ENCODE data around the gene FHIT.

Gene FHIT

DNA sequence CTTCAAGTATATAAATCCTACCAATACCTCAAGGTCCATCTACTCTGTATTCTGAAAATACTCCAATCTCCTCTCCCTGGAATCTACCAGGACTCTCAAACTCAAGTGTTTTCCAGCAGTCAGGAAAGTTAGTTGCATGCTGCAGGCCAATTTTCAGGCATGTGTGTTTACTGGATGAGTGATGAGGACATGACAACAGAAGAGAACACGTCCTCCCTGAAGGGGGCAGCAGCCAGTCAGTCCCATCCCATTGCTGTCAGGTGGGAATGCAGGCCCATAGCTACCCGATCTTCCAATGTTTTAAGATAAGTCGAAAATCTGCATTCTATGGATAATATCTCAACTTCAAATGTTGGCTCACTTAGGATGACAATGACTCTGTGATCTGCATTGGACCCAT is 496.2 kb downstream of the FHIT start:
- DNase-seq = no peak

DNA sequence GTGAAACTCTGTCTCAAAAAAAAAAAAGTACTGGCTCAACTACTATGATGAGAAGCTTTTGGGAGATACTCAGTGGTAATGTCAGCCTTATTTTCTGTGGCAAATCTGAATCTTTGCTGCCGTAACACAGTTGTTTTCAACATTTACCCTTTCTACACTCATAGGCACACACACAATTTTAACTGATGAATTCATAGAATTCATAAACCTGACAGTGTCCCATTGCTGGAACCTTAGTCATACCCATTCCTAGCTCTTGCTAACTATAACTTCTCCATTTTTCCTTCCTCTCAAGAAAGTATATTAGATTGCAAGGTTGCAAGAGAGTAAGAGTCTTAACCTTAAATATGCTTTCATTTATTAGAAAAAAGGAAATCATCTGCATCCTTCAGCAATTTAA is 496.6 kb downstream of the FHIT start:
- no peak for DNase-seq

DNA sequence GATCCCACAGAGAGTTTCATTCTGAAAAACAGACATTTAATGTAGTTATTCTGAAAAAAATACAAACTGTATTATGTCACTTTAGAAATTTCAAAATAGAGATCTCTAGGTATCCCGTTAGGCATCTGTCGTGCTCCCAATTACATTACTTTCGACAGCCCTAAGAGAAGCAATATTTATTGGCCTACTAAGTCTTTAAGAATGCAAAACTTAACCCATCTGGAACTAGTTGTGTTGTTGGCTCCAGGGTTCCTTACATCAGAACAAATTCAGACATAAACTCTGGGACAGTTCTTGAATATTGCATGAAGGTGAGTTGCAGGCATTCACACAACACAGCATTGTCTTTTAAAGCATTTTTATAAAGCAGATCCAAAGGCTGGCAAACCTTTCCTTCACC is 498.4 kb downstream of the FHIT start:
- no peak for DNase-seq

DNA sequence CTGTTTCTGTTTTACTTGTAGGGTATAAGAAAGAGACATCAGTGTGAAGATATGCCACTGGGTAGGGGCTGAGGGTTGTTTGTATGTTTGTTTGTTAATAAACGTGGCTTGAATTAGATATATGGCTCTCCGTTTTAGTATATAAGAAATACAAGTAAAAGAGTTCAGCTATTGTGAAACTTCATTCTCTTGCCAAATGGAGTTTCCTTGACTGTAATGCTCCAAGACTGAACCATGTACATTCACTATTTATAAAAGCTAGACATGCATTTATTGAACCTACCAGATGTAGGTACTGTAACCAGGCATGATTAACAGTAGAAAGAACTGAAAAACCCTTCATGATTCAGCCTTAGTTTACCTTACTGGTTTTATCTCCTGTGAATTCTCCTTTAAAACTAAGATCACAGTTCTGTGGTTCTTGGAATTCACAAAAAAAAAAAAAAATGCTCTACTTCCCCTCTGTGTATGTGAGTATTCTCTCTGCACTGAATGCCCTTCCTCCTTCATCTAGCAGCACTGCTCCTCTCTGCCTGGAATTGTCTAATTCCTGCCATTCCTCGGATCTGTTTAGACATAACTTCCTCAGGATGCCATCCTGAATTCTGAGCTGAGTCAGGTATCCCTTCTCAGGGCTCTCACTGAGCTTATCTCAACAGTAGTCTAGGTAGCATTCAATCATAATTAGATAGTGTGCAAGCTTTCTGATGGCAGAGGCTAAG is 504.4 kb downstream of the FHIT start:
- DNase-seq = no peak

DNA sequence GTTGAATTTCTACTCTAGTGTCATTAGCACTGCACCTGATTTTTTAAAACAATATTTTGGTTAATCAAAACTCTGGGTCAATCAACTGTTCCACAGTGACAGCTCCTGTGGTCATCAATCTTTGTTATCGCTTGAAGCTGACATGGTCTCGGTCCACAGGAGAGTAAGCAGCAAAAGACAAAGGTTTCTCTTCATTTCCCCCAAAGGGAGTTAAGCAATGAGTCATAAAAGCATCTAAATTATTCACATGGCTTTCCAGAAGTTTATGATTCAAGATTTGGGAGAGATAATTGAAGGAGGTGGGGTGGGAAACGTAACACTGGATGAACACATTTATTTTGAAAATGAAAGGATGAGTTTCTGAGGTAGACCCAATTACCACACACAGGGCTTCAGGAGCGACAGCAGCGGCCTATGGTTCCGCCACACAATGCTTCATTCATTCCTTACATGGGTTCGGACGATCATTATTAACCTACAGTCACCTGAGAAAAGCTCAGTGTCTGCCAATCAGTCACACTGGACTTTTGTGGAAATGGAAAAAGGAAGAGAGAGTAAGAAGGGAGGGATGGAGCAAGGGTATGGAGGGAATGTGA is 505.1 kb downstream of the FHIT start:
- DNase-seq = no peak

DNA sequence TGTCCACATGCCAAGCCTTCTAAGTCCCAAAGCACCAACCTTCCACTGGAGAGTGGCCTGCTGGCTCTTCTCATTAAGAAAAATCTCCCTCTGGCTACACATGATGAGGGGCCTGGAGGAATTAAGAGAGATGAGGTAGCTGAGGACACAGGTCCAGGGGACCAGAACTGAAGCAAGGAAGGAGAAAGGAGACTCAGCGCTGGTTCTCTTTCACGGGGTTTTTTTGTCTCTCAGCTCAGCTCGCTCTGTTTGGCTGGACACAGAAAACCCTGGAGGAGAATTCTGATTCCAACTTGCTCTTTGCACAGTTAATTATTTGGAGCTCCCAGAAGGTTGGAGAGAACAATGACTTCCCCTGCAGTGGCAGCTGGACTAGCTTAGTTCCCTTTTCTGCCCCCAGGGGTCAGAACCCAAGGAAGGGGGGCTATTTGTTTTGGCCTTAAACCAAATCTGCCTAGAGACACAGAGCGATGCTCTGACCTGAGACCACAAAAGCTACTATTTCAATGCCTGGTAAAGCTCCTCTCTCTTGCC is 507.6 kb downstream of the FHIT start:
- DNase-seq = no peak

DNA sequence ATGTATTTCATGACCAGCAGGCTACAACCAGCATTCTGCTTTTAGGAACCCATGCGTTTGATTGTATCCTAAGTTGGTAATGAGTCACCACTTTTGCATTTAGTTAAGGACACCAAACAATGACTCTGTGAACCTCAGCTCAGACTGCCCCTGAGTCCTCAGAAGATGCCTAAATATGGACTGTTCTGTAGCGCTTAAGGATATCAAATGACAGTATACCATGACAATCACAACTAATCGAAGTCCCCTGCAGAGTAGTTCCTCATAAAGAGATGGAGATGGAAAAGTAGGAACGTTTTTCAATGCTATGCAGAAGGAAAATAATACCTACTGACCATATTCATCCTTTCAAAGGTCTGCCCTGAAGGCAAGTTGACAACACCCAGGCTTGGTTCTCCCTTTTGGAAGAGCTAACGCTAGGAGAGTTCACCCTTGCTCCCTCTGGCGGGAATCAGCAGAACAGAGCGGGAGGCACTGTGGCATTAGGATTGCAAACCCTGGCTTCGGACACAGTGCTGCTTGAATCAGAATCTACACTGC is 508.6 kb downstream of the FHIT start:
- no peak for DNase-seq

DNA sequence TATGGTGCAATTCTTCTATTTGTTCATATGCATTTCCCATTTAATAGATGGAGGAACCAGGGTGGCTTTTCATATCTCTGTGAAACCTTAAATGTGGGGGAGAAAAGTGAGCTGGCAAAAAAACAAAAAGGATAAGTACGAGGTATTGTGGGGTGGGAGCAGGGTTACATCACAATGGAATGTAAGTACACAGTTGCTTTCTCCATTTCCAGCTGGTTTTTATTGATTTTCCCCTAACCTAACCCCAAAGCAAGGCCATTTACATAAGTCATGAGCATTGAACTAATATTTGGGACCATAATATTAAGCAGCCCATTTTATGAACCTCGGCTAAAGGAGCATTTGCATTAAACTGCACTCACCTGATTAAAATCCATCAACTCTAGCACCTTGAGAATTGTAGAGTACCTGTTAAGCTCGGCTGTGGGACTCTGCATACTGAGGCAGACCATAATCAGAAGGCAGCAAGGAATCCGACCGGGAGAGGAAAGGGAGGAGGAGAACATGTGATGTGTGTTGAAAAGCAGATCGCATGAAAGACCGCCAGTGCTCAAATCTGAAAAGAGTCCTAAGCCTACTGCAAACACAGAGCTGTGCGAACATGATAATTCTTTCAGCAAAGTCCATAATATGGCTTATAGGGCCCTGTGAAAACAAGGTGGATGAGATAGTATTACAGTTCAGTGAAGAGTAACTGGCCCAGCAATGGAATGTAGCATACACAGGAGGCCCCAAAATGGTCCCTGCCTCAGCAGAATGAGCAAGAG is 513.4 kb downstream of the FHIT start:
- DNase-seq = no peak

DNA sequence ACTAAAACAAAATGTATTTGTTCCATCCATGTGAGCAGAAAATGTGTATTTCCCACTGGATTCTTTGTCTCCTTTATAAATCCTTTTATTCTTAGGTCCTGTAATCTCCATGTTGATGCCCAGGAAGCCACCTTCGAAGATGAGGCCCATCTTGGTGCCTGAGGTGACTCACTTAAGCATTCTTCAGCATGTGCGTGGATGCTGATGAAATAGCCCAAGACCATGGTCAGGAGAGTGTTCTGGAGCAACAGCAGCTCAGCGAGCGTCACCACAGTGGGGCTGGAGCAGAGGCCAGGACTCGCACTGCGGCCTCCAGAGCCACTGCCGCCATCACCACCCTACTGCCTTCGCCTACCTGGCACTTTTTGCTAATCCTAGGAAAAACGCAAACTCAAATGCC is 520.9 kb downstream of the FHIT start:
- DNase-seq = no peak

DNA sequence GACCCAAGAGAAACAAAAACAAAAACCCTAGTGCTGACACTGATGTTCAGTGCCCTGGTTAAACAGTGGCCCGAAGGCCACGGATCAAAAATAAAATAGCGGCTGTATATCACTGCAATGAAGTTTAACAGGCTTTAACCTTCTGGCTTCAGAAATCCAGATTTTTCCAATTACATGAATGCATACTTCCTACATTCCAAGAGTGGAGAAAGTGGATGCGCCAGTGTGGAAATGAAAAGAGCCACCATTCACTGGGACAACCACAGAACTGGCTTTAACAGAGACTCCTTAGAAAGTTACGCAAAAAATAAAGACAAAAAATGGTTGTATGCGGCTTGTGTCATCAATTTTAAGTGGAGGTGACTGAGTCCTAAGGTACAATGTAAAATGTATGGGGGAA is 522.2 kb downstream of the FHIT start:
- DNase-seq = no peak

DNA sequence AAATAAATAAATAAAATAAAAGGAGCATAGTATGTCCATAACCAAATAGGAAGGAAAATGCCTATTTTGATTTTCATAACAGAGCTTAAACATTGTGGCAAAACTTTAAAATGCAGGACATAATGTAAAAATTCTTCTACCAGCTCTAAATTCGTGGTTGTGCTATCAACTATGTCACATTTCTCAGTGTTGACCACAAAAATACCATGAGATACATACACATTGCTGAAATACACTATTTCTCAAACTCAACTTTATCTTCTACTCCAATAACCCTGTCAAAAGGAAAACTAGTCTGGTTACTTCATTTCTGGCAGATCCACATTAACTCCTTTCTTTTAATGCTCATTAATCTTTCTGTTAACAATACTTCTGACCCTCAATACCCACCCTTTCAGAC is 523.2 kb downstream of the FHIT start:
- no peak for DNase-seq

DNA sequence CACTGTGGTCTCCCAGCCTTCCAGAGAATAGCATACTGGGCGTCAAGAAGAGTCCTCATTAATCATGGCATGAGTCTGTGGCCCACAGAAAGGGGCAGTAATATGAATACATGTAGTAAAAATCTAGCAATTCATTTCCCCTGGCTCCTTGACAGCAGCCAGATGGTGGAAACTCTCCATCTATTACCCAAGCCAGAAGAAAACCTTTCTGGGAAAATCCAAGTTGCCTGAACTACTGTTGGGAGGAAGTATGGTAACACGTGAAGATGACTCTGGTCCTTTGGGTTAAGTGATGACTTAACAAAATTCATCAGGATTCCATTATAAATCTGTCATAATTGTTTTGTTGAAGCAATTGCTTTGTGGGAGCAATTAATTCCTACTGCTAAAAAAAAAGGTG is 530.5 kb downstream of the FHIT start:
- DNase-seq = no peak

DNA sequence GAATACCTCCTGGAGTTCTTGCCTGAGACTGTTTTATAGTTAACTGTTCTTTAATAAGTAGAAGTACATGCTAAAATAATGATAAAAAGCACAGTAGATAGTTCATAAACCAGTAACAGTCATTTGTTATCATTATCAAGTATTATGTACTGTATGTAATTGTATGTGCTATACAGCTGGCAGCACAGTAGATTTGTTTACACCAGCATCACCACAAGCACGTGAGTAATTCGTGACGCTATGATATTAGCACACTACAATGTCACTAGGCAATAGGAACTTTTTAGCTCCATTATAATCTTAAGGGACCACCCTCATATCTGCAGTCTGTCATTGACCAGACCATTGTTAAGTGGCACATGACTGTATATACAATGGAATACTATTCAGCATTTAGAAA is 534.7 kb downstream of the FHIT start:
- DNase-seq = no peak

DNA sequence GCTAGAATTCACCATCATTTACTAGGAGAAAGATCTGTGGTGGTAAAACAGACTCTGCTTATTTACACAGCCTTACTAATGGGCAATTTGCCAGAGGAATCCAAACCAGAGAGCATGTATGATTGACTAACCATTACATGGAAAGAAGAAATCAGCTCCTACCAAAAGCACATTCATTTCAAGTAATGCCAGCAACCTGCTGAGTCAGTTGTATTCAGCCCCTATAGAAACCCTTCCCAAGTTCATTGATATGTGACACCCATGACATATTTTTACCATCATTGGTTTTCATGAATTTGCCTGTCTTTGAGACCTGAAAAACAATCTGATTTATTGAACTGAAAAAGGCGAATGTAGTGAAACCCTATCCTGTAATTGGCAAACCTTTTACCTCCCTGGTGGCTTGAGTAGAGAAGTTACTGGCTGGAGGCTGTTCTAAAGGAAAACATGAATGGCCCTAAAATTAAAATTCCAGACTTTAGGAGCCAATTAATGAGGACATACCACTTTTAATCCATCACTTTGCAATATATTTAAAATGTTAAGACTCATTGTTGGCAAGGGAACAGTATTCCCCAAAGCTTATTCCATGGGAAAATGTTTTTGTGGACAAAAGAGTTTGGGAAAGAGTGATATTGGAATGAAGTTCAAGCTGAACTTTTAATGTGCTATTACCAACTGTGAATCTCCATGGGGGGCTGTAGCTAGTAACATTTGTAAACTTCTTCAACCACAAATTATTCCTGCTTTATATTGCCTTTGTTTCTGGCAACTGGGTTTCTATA is 542.9 kb downstream of the FHIT start:
- DNase-seq = no peak

DNA sequence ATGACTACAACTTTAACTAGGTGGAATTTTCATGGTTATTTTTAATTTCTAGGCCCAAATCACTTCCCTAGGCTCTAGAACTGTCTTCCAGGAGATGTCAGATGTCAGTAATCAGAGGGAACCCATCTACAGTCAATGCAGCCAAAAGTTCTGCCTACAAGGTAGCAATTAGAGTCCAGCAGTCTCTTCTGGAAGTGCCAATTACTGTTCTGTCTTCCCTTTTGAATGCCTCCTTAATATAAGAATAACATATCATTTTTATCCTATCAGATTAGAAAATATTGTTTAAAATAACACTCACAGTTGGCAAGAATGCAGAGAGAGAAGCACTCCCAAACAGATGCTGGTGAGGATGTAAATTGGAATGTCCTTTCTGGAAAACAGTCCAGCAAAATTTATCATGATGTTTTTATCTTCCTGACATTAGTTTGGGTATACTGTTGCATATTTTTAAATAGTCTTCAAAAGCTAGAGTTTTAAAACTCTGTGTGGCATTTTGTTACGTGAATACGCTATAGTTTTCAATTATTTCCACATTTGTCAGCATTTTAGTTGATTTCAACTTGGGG is 543.7 kb downstream of the FHIT start:
- DNase-seq = no peak

DNA sequence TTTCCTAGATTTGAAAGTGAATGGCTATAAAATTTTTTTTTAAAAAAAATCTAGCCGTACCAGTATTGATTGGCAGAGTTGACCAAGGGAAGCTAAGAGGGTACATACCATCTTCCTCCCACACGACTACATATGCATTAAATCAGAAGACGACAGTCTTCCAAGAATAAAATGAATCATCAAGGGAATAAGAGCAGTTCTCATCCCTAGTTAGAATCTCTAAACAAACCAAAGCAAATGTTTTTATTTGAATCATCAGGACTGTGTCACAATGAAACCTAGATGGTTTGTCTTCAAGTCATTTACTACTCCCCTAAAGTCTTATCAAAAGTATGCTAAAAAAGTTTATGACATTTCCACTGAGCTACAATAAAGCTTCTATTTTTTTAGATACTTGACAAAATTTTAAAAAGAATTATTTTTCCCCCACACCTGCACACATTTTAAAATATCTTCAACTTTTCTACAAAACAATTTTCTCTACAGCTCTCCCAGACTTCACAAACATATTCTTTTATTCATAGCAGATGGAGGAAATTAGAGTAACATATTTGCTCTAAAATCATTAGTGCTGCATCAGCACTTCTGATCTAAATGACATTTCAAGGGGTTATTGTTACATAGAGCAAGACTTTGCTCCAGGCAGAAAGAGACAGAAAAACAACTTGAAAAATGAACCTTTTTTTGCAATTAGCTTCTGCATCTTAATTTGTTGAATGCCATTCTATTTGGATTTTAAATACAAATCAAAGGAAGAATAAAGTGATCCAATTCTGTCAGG is 547.1 kb downstream of the FHIT start:
- DNase-seq = no peak

DNA sequence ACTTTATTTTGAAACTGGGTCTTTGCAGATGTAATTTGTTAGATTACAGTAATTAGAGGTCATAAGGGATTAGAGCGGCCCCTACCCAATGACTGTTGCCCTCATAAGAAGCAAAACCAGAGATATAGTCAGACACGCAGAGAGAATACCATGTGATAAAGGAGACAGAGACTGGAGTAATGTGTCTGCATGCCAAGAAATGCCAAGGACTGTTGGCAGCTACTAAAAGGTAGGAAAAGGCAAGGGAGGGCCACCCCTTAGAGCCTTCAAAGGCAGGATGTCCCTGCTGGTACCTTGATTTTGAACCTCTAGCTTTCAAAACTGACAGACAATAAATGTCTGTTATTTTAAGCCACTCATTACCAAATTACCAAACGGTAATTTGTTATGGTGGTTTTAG is 548.2 kb downstream of the FHIT start:
- DNase-seq = no peak

DNA sequence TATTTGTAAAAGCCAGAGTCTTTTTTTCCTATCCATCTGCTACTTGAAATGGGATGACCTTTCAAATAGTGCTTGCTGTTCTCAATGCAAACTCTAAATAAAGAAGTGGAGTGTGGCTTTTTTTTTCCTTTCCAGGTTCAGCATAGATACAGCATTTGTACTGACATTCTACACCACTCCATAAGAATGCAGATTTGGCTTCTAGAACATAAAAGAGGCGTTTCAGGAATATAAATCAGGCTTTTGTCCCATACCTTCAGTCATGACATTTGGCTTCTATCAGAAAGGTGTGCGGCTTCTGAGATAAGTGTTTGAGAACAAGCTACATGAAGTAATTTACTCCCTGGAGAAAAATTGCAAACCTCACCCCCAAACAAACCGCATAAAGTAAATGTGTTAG is 553.1 kb downstream of the FHIT start:
- no peak for DNase-seq

DNA sequence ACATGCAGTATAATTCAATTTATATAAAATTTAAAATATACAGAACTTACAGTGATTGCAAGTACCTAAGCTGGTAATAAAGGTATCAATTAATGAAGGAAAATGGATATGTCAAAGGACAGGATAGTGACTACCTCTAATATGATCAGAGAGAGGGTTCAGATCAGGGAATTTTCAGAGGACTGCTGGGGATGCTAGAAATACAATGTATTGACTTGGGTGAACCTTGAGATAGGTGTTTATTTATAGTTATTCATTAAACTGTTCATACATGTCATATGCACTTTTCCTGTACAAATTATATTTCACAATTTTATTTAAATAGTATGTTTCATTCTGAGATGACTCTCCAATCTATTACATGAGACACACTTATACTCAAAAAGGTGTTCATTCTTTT is 554.1 kb downstream of the FHIT start:
- no peak for DNase-seq

DNA sequence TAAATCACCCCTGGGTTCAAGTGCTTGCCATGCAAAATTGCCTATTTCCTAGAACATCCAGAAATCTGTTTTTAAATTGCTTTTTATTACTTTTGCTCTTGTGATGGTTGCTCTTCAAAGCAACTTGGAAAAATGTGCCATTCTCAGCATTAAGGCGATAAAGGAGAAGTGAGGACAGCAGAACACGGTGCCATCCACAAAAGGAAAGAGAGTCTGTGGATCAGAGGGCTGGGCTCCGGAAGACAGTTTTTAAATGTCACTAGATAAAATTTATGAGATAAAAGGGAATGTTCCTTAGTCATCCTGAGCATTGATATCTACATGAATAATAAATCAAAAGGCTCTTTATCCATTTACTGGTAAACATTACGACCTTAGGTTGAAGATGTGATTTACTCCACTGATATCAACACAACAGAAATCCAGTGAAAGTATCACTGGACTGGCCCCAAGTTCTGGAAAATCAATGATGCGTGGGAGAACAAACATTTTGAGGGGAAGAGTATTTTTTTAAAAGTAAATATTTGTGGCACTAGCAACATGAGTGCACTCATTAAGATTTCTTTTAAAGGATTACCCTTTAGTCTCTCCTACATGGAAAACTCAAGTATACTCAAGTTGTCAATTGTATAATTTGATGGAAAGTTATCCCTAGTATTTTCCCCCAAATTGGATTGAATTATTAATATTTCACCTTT is 554.7 kb downstream of the FHIT start:
- DNase-seq = no peak

DNA sequence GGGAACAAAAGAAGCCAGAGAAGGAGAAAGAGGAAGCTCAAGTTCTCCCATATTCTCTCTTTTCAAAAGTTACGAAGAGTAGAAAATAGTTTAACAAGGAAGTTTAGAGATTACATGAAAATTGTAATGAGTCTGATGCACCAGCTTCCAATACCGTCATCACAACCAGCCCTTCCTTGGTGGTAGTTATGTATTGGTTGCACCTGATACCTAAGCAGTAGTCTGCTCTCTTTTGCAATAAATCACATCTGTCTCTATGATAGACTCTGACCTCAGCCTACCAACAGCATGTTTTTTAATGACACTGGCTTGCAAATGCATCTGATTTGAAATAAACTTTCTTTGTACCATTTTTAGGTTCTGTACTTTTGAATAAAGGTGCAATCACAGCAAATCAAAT is 575.8 kb downstream of the FHIT start:
- no peak for DNase-seq
